ENCODE measurements around the gene MAML2. TPM values are rescaled to one million over a fixed set of nuclear protein-coding genes. Genes with fewer than 3 reads are reported as not detected.

The MAML2 gene
- total RNA-seq, 2 experiments from 2014 or later: 23.9 to 37.1 TPM

GRCh38 chr11:96074551-96075310, 268.3 kb downstream of the MAML2 start:
- DNase-seq (no peak), ATAC-seq (no peak)
- intact Hi-C loops (cut with DNase I, micrococcal nuclease): loop anchor here (1.0 to 10.0 kb wide), 3 partner anchors 62 to 390 kb away; no protein-coding TSS in a partner anchor
- Mint-ChIP-seq H3K9me3 (ENCODE audit: low read depth) (no peaks in the 10 kb centered on the region), H3K36me3 (ENCODE audit: low read depth) (peaks cover 57% of the 10 kb centered on the region), H3K27me3 (no peaks in the 10 kb centered on the region), H3K4me3 (peak overlapping the region; percentile 20), H3K4me1 (peaks cover 83% of the 10 kb centered on the region), H3K27ac (peak overlapping the region; percentile 90)
- CTCF ChIA-PET: interaction anchor here (0.6 to 2.4 kb wide), 11 partner anchors 9 to 269 kb away, joined by 3 to 8 read pairs (median 5); no protein-coding TSS in a partner anchor
- POLR2A ChIA-PET: interaction anchor here (0.6 to 1.6 kb wide), 7 partner anchors 11 to 285 kb away, joined by 3 to 10 read pairs (median 4); partner anchors contain the start of gene FAM76B

DNA sequence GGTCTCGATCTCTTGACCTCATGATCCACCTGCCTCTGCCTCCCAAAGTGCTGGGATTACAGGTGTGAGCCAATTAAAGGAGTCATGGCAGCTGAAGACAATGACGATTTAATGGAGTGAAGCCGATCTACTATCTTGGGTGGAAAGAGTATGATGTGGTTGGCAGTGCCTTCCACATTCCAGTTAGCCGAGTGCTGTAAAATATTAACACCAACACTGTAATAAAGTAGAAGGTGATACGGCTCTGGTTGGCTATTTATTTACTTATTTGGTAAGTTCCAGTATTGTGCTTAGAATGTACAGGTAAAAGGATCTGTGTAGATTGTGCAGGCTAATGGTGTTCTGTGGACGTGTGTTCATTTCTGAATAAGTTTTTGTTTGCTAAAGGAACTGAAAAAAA, 269.5 kb downstream of the MAML2 start:
- no peak overlapping the region for H3K4me3 Mint-ChIP-seq
- H3K27me3 Mint-ChIP-seq: no peaks in the 10 kb centered on the region
- POLR2A ChIA-PET: no interaction called here
- DNase-seq (no peak), ATAC-seq (no peak)
- peaks cover 47% of the 10 kb centered on the region for H3K36me3 Mint-ChIP-seq (ENCODE audit: low read depth)
- CTCF ChIA-PET: no interaction called here
- intact Hi-C loops (cut with DNase I, micrococcal nuclease): loop anchor here in 1 of 2 experiments (10.0 kb wide), 1 partner anchor 389 kb away; no protein-coding TSS in a partner anchor
- no peaks in the 10 kb centered on the region for H3K9me3 Mint-ChIP-seq (ENCODE audit: low read depth)
- peaks cover 79% of the 10 kb centered on the region for H3K4me1 Mint-ChIP-seq
- H3K27ac Mint-ChIP-seq: peak overlapping the region; percentile 63

- Mint-ChIP-seq H3K4me1 (peaks cover 79% of the 10 kb centered on the region), H3K27ac (peak overlapping the region; percentile 63), H3K36me3 (ENCODE audit: low read depth) (peaks cover 40% of the 10 kb centered on the region), H3K9me3 (ENCODE audit: low read depth) (no peaks in the 10 kb centered on the region), H3K27me3 (no peaks in the 10 kb centered on the region), H3K4me3 (no peak overlapping the region)
- intact Hi-C loops (cut with DNase I, micrococcal nuclease): loop anchor here in 1 of 2 experiments (10.0 kb wide), 1 partner anchor 388 kb away; no protein-coding TSS in a partner anchor
- POLR2A ChIA-PET: no interaction called here
- DNase-seq (no peak), ATAC-seq (no peak)
- CTCF ChIA-PET: interaction anchor here (0.9 to 1.8 kb wide), 3 partner anchors 18 to 81 kb away, joined by 3 to 7 read pairs (median 4); no protein-coding TSS in a partner anchor
Measured at GRCh38 chr11:96072592-96072991, 270.4 kb downstream of the MAML2 start.

DNA sequence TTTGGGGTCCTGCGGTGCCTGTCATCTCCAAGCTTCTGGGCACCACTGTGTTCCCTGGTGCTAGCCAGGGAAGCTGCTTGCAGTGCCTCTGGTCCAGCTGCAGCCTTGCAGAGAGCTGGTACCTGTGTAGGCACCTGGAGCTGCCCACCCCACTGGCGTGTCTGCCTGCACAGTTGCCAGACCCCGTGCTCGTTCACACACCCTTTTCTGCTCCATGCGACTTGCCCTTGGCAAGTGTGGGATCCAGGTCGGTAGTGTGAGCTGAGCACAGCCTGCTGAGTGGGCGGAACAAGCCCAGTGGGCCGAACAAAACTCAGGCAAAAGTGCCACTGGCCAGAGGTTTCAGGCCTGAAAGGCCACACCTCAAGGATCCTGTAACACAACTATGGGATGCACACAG, 272.5 kb downstream of the MAML2 start:
- ATAC-seq (no peak), DNase-seq (no peak)
- H3K27ac Mint-ChIP-seq: peak overlapping the region; percentile 68
- H3K27me3 Mint-ChIP-seq: no peaks in the 10 kb centered on the region
- intact Hi-C loops (cut with DNase I, micrococcal nuclease): loop anchor here in 1 of 2 experiments (10.0 kb wide), 1 partner anchor 386 kb away; no protein-coding TSS in a partner anchor
- H3K9me3 Mint-ChIP-seq (ENCODE audit: low read depth): no peaks in the 10 kb centered on the region
- ChIA-PET CTCF (interaction anchor here (0.8 to 1.8 kb wide), 4 partner anchors 15 to 323 kb away, joined by 3 to 5 read pairs (median 4); partner anchors contain the start of gene MAML2), POLR2A (interaction anchor here (0.9 kb wide), 1 partner anchor 8 kb away, joined by 5 read pairs; no protein-coding TSS in a partner anchor)
- peaks cover 79% of the 10 kb centered on the region for H3K4me1 Mint-ChIP-seq
- H3K4me3 Mint-ChIP-seq: no peak overlapping the region
- H3K36me3 Mint-ChIP-seq (ENCODE audit: low read depth): peaks cover 40% of the 10 kb centered on the region

- intact Hi-C loops (cut with DNase I, micrococcal nuclease): loop anchor here in 1 of 2 experiments (10.0 kb wide), 1 partner anchor 142 kb away; the partner anchor contains the start of gene MTMR2
- Mint-ChIP-seq H3K4me3 (no peak overlapping the region), H3K9me3 (ENCODE audit: low read depth) (no peaks in the 10 kb centered on the region), H3K27me3 (no peaks in the 10 kb centered on the region), H3K27ac (peak overlapping the region; percentile 79), H3K36me3 (ENCODE audit: low read depth) (peaks cover 22% of the 10 kb centered on the region), H3K4me1 (peaks cover 78% of the 10 kb centered on the region)
- DNase-seq (no peak), ATAC-seq (no peak)
- POLR2A ChIA-PET: interaction anchor here (0.6 kb wide), 1 partner anchor 274 kb away, joined by 3 read pairs; no protein-coding TSS in a partner anchor
- CTCF ChIA-PET: interaction anchor here (0.5 to 1.7 kb wide), 3 partner anchors 11 to 188 kb away, joined by 3 to 5 read pairs (median 4); no protein-coding TSS in a partner anchor
Measured at GRCh38 chr11:96067160-96067559, 275.8 kb downstream of the MAML2 start.

GRCh38 chr11:96065379-96065778, 277.6 kb downstream of the MAML2 start:
- peaks cover 81% of the 10 kb centered on the region for H3K4me1 Mint-ChIP-seq
- H3K9me3 Mint-ChIP-seq (ENCODE audit: low read depth): no peaks in the 10 kb centered on the region
- H3K4me3 Mint-ChIP-seq: no peak overlapping the region
- POLR2A ChIA-PET: no interaction called here
- H3K27ac Mint-ChIP-seq: peak overlapping the region; percentile 79
- DNase-seq (no peak), ATAC-seq (no peak)
- no peaks in the 10 kb centered on the region for H3K27me3 Mint-ChIP-seq
- CTCF ChIA-PET: interaction anchor here (0.5 to 2.9 kb wide), 11 partner anchors 9 to 329 kb away, joined by 3 to 8 read pairs (median 4); partner anchors contain the start of gene MAML2
- peaks cover 21% of the 10 kb centered on the region for H3K36me3 Mint-ChIP-seq (ENCODE audit: low read depth)
- intact Hi-C loops (cut with DNase I, micrococcal nuclease): loop anchor here in 1 of 2 experiments (10.0 kb wide), 1 partner anchor 141 kb away; the partner anchor contains the start of gene MTMR2

DNA sequence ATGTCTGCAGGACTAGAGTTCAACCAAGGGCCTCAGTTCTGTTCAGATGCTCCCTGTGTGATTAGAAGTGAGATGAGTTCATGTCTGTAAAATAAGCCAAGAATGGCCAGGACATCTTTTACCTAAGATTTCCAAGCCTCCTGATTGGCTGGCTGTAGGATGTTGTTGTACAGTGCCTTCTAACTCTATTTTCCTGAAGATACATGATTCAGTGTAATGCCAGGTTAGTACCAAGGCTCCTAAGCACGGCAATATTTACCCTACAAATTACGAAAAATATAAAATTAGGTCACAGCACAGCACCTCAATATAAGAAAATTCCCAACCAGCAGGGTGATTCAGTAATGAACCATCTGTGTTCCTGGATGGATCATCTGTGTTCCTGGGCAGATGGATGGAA, 279.1 kb downstream of the MAML2 start:
- DNase-seq (no peak), ATAC-seq (no peak)
- ChIA-PET POLR2A (interaction anchor here (1.0 kb wide), 1 partner anchor 12 kb away, joined by 4 read pairs; no protein-coding TSS in a partner anchor), CTCF (interaction anchor here (0.9 to 2.9 kb wide), 4 partner anchors 29 to 330 kb away, joined by 3 to 8 read pairs (median 4); no protein-coding TSS in a partner anchor)
- Mint-ChIP-seq H3K9me3 (ENCODE audit: low read depth) (no peaks in the 10 kb centered on the region), H3K27ac (peak overlapping the region; percentile 71), H3K4me3 (no peak overlapping the region), H3K4me1 (peaks cover 87% of the 10 kb centered on the region), H3K36me3 (ENCODE audit: low read depth) (peaks cover 32% of the 10 kb centered on the region), H3K27me3 (no peaks in the 10 kb centered on the region)
- intact Hi-C loops (cut with DNase I, micrococcal nuclease): loop anchor here (2.0 to 10.0 kb wide), 6 partner anchors 49 to 279 kb away; partner anchors contain the start of genes MAML2 (in 2 of the 2) and MTMR2 (in 1 of the 2)

DNA sequence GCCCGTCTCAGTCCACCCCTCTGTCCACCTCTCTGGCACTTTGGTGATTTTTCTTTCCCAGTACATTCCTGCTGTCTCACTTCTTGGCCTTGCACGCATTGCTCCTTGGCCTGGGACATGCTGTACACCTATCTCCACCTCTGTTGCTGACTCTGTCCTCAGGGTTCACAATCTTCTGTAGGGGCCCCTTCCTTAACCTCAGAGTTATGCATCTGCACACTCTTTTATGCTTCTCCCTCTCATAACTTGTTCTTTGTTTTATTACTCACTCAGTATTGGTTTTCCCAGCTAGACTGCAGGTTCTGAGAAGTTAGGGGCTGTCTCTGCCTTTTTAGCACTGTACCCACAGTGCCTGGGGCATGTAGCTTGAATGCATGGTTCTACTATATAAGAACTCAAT, 279.9 kb downstream of the MAML2 start:
- no peaks in the 10 kb centered on the region for H3K9me3 Mint-ChIP-seq (ENCODE audit: low read depth)
- H3K27ac Mint-ChIP-seq: peak overlapping the region; percentile 94
- H3K36me3 Mint-ChIP-seq (ENCODE audit: low read depth): peaks cover 35% of the 10 kb centered on the region
- intact Hi-C loops (cut with DNase I, micrococcal nuclease): loop anchor here (2.0 to 10.0 kb wide), 6 partner anchors 50 to 280 kb away; partner anchors contain the start of genes MAML2 (in 2 of the 2) and MTMR2 (in 1 of the 2)
- H3K4me1 Mint-ChIP-seq: peaks cover 81% of the 10 kb centered on the region
- peak overlapping the region; percentile 42 for H3K4me3 Mint-ChIP-seq
- ChIA-PET POLR2A (interaction anchor here (1.0 to 1.8 kb wide), 5 partner anchors 12 to 93 kb away, joined by 3 to 5 read pairs (median 4); no protein-coding TSS in a partner anchor), CTCF (interaction anchor here (0.9 to 2.9 kb wide), 12 partner anchors 12 to 331 kb away, joined by 3 to 8 read pairs (median 4); no protein-coding TSS in a partner anchor)
- DNase-seq (peak; percentile 32), ATAC-seq (peak; percentile 66)
- no peaks in the 10 kb centered on the region for H3K27me3 Mint-ChIP-seq

DNA sequence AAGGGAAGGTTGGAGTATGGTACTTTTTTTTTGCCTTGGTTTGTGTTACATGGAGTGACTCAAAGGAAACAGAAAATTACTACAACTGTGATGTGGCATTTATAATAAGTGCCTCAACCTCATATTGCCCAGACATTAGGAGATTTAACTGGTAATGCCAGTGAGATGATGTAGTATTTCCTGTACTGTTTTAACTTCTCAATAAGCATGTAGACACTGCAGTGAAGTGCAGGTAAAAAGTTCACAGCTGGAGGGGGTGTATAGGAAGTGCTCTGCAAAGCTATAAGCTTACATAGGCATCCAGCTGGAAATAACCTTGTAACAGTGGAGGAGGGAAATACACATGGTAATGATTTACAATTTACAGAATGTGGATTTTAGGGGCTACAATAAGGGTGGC, 280.9 kb downstream of the MAML2 start:
- POLR2A ChIA-PET: interaction anchor here (0.5 to 1.8 kb wide), 14 partner anchors 8 to 281 kb away, joined by 3 to 5 read pairs (median 4); partner anchors contain the start of gene MAML2
- Mint-ChIP-seq H3K9me3 (ENCODE audit: low read depth) (no peaks in the 10 kb centered on the region), H3K4me3 (peak overlapping the region; percentile 42), H3K36me3 (ENCODE audit: low read depth) (peaks cover 41% of the 10 kb centered on the region), H3K27me3 (no peaks in the 10 kb centered on the region), H3K4me1 (peaks cover 81% of the 10 kb centered on the region), H3K27ac (peak overlapping the region; percentile 94)
- intact Hi-C loops (cut with DNase I, micrococcal nuclease): loop anchor here (1.0 to 10.0 kb wide), 10 partner anchors 10 to 281 kb away; partner anchors contain the start of genes MAML2 (in 2 of the 2) and MTMR2 (in 1 of the 2)
- CTCF ChIA-PET: interaction anchor here (0.8 to 2.9 kb wide), 14 partner anchors 13 to 870 kb away, joined by 3 to 8 read pairs (median 3); no protein-coding TSS in a partner anchor
- DNase-seq (peak; percentile 65), ATAC-seq (peak; percentile 87)

DNA sequence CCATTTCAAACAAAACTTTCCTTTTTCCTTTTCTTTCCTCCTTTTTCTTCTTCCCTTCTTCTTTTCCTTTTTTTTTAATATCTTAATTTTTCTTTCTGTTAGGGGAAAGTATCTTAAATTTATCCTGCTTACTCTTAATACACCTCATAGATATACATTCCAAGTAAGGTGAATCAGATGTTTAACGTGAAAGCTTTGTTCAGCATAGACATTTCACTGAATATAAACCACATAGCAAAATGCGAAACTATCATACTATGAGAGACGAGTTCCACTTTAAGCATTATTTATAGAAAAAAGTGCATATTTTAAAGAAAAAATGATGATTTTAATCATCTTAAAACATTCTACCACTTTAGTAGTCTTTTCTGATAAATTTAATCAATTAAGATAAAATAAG, 281.3 kb downstream of the MAML2 start:
- no peaks in the 10 kb centered on the region for H3K27me3 Mint-ChIP-seq
- peak overlapping the region; percentile 94 for H3K27ac Mint-ChIP-seq
- peaks cover 81% of the 10 kb centered on the region for H3K4me1 Mint-ChIP-seq
- H3K36me3 Mint-ChIP-seq (ENCODE audit: low read depth): peaks cover 40% of the 10 kb centered on the region
- peak; percentile 59 for ATAC-seq
- ChIA-PET CTCF (interaction anchor here (0.8 to 1.7 kb wide), 10 partner anchors 14 to 870 kb away, joined by 3 to 5 read pairs (median 4); no protein-coding TSS in a partner anchor), POLR2A (interaction anchor here (0.5 to 1.8 kb wide), 8 partner anchors 9 to 281 kb away, joined by 3 to 5 read pairs (median 4); partner anchors contain the start of gene MAML2)
- no peak for DNase-seq
- intact Hi-C loops (cut with DNase I, micrococcal nuclease): loop anchor here (1.0 to 10.0 kb wide), 12 partner anchors 9 to 329 kb away; partner anchors contain the start of genes MAML2 (in 2 of the 2), JRKL (in 1 of the 2) and MTMR2 (in 1 of the 2)
- peak overlapping the region; percentile 42 for H3K4me3 Mint-ChIP-seq
- H3K9me3 Mint-ChIP-seq (ENCODE audit: low read depth): no peaks in the 10 kb centered on the region

Data from activated CD4-positive, alpha-beta T cell treated with anti-CD3 and anti-CD28 coated beads for 36 hours (primary cell).